ENCODE data around the gene HERPUD2.
A peak's percentile ranks its signal among the peaks of the same experiment; 100 is the strongest.
"Not testable (repeated sequence)": the region's sequence is repeated elsewhere in the genome, so short reads cannot be mapped to it uniquely, and the experiment has no call there.

The HERPUD2 gene

GRCh38 chr7:35604595-35604994 is 90.3 kb downstream of the HERPUD2 start:
- TF ChIP-seq CTCF (IDR thresholded peaks at IDR 0.05; ENCODE audit: control insufficient read depth, insufficient read depth, low read depth, low read length, missing control alignments): no peak
- no peak for DNase-seq (ENCODE audit: low read depth)

DNA sequence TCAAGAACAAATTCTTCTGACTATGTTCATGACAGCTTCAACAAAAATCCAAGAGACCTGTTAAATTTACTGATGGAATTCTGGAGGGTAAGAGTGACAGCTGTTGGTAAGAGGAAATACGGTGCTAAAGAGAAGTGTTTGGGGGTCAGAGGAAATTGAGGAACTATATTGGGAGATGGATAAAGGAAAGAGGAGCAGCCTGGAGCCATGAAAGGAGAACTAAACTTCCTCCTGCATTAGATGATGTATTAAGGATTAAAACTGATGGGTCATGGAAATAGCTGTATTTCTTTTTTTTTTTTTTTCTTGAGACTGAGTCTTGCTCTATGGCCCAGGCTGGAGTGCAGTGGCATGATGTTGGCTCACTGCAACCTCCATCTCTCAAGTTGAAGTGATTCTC is 95.3 kb downstream of the HERPUD2 start:
- no peak for TF ChIP-seq CTCF (IDR thresholded peaks at IDR 0.05; ENCODE audit: control insufficient read depth, insufficient read depth, low read depth, low read length, missing control alignments)
- H3K4me3 ChIP-seq (ENCODE audit: control insufficient read depth, low read depth, low read length): no peak overlapping the region
- no peak for DNase-seq (ENCODE audit: low read depth)

More at GRCh38 chr7:35604595-35604994, 90.3 kb downstream of the HERPUD2 start:
- H3K4me3 ChIP-seq (ENCODE audit: control insufficient read depth, low read depth, low read length): no peak overlapping the region

- H3K4me3 ChIP-seq (ENCODE audit: control insufficient read depth, low read depth, low read length): no peak overlapping the region
- no peak for DNase-seq (ENCODE audit: low read depth)
- no peak for TF ChIP-seq CTCF (IDR thresholded peaks at IDR 0.05; ENCODE audit: control insufficient read depth, insufficient read depth, low read depth, low read length, missing control alignments)
Observed at GRCh38 chr7:35599061-35599460, 95.9 kb downstream of the HERPUD2 start.

- no peak for TF ChIP-seq CTCF (IDR thresholded peaks at IDR 0.05; ENCODE audit: control insufficient read depth, insufficient read depth, low read depth, low read length, missing control alignments)
- no peak for DNase-seq (ENCODE audit: low read depth)
Observed at GRCh38 chr7:35596061-35596460, 98.9 kb downstream of the HERPUD2 start.

GRCh38 chr7:35593899-35594298 is 101.0 kb downstream of the HERPUD2 start:
- H3K4me3 ChIP-seq (ENCODE audit: control insufficient read depth, low read depth, low read length): no peak overlapping the region
- peak; percentile 26 for TF ChIP-seq CTCF (IDR thresholded peaks at IDR 0.05; ENCODE audit: control insufficient read depth, insufficient read depth, low read depth, low read length, missing control alignments)
- DNase-seq (ENCODE audit: low read depth): no peak

More at GRCh38 chr7:35596061-35596460, 98.9 kb downstream of the HERPUD2 start:
- H3K4me3 ChIP-seq (ENCODE audit: control insufficient read depth, low read depth, low read length): no peak overlapping the region

DNA sequence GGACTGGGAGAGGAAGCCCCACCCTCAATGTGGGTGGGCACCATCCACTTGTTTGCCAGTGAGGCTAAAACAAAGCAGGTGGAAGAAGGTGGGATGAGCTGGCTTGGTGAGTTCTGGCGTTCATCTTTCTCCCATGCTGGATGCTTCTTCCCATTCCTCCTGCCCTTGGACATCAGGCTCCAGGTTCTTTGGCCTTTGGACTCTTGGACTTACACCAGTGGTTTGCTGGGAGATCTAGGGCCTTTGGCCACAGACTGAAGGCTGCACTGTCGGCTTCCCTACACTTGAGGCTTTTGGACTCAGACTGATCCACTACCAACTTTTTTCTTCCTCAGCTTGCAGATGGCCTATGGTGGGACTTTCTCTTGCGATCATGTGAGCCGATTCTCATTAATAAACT is 106.3 kb downstream of the HERPUD2 start:
- TF ChIP-seq CTCF (IDR thresholded peaks at IDR 0.05; ENCODE audit: control insufficient read depth, insufficient read depth, low read depth, low read length, missing control alignments): no peak
- H3K4me3 ChIP-seq (ENCODE audit: control insufficient read depth, low read depth, low read length): no peak overlapping the region

DNA sequence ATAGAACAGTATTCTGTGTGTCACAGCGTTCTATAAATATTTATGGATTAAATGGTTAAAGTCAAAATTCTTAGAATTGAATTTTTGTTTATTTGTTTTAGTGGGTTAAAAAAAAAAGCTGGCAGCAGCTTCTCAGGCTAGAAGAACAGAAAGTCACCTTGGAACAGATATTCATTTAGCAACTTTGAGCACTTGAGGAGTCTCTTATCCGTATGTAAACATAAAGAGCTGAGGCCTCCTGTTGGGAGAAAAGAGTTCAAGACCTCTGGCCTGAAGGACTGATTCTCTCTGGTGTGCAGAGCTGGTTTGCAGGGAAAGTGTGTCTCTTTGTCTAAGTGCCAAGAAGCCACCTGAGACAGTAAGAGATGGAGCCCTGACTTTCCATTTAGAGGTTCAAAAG is 109.9 kb downstream of the HERPUD2 start:
- TF ChIP-seq CTCF (IDR thresholded peaks at IDR 0.05; ENCODE audit: control insufficient read depth, insufficient read depth, low read depth, low read length, missing control alignments): no peak
- DNase-seq (ENCODE audit: low read depth): no peak
- no peak overlapping the region for H3K4me3 ChIP-seq (ENCODE audit: control insufficient read depth, low read depth, low read length)

More for the DNA sequence above, 106.3 kb downstream of the HERPUD2 start:
- DNase-seq (ENCODE audit: low read depth): no peak

- H3K4me3 ChIP-seq (ENCODE audit: control insufficient read depth, low read depth, low read length); DNase-seq (ENCODE audit: low read depth): not testable (repeated sequence)
Observed at GRCh38 chr7:35584533-35584932, 110.4 kb downstream of the HERPUD2 start.

Data from AG09309 (cell line).